ENCODE results near the gene KCNQ5. TPM values are rescaled to one million over a fixed set of nuclear protein-coding genes. Genes with fewer than 3 reads are reported as not detected.

Gene KCNQ5
- total RNA-seq, 1 donor from 2014 or later: 1.2 TPM

- no peak overlapping the region for H3K27ac Mint-ChIP-seq (ENCODE audit: unreplicated experiment)
- H3K36me3 Mint-ChIP-seq (ENCODE audit: low read depth): no peaks in the 10 kb centered on the region
- peak; percentile 45 for DNase-seq (ENCODE audit: low read depth, low spot score)
- peak; percentile 59 for TF ChIP-seq CTCF (conservative IDR thresholded peaks at IDR 0.05)
- H3K4me1 Mint-ChIP-seq: peaks cover 9% of the 10 kb centered on the region
- H3K4me3 Mint-ChIP-seq: no peak overlapping the region
- H3K27me3 Mint-ChIP-seq (ENCODE audit: low read depth): peaks cover 31% of the 10 kb centered on the region
- peaks cover 2% of the 10 kb centered on the region for H3K9me3 Mint-ChIP-seq
These were observed 512.7 kb downstream of the KCNQ5 start for GRCh38 chr6:73134588-73134987.

GRCh38 chr6:73139681-73140383 lies 518.0 kb downstream of the KCNQ5 start:
- H3K4me3 Mint-ChIP-seq: no peak overlapping the region
- peaks cover 24% of the 10 kb centered on the region for H3K27me3 Mint-ChIP-seq (ENCODE audit: low read depth)
- no peaks in the 10 kb centered on the region for H3K36me3 Mint-ChIP-seq (ENCODE audit: low read depth)
- H3K9me3 Mint-ChIP-seq: peaks cover 2% of the 10 kb centered on the region
- TF ChIP-seq CTCF (conservative IDR thresholded peaks at IDR 0.05): no peak
- DNase-seq (ENCODE audit: low read depth, low spot score): no peak
- no peak overlapping the region for H3K27ac Mint-ChIP-seq (ENCODE audit: unreplicated experiment)
- H3K4me1 Mint-ChIP-seq: no peaks in the 10 kb centered on the region

GRCh38 chr6:73143551-73143950 lies 521.7 kb downstream of the KCNQ5 start:
- Mint-ChIP-seq H3K36me3 (ENCODE audit: low read depth) (no peaks in the 10 kb centered on the region), H3K4me3 (no peak overlapping the region), H3K9me3 (no peaks in the 10 kb centered on the region), H3K4me1 (no peaks in the 10 kb centered on the region), H3K27me3 (ENCODE audit: low read depth) (peaks cover 8% of the 10 kb centered on the region), H3K27ac (ENCODE audit: unreplicated experiment) (no peak overlapping the region)
- no peak for TF ChIP-seq CTCF (conservative IDR thresholded peaks at IDR 0.05)
- no peak for DNase-seq (ENCODE audit: low read depth, low spot score)

- Mint-ChIP-seq H3K27me3 (ENCODE audit: low read depth) (peaks cover 9% of the 10 kb centered on the region), H3K36me3 (ENCODE audit: low read depth) (no peaks in the 10 kb centered on the region), H3K4me1 (no peaks in the 10 kb centered on the region), H3K9me3 (no peaks in the 10 kb centered on the region), H3K27ac (ENCODE audit: unreplicated experiment) (no peak overlapping the region), H3K4me3 (no peak overlapping the region)
- no peak for TF ChIP-seq CTCF (conservative IDR thresholded peaks at IDR 0.05)
- DNase-seq (ENCODE audit: low read depth, low spot score): no peak
These were observed 522.7 kb downstream of the KCNQ5 start for GRCh38 chr6:73144516-73144915.

- Mint-ChIP-seq H3K9me3 (no peaks in the 10 kb centered on the region), H3K36me3 (ENCODE audit: low read depth) (no peaks in the 10 kb centered on the region), H3K4me1 (no peaks in the 10 kb centered on the region), H3K27ac (ENCODE audit: unreplicated experiment) (no peak overlapping the region), H3K4me3 (no peak overlapping the region), H3K27me3 (ENCODE audit: low read depth) (peaks cover 9% of the 10 kb centered on the region)
- no peak for TF ChIP-seq CTCF (conservative IDR thresholded peaks at IDR 0.05)
- DNase-seq (ENCODE audit: low read depth, low spot score): no peak
These were observed 523.8 kb downstream of the KCNQ5 start for GRCh38 chr6:73145690-73146089.
